NT2/D1 (cell line): ENCODE results near the gene DPP3.
"Not testable (repeated sequence)": the region's sequence is repeated elsewhere in the genome, so short reads cannot be mapped to it uniquely, and the experiment has no call there.

ENCODE experiments used
- SUZ12 ChIP-seq: IDR thresholded peaks from 2 replicates; pipeline ENCODE4 v1.6.1; 2011; ENCODE audit not compliant: insufficient read length, insufficient read depth; ENCODE audit errors: extremely low read depth
- YY1 ChIP-seq: IDR thresholded peaks from 2 replicates; pipeline ENCODE4 v1.6.1; 2011; ENCODE audit not compliant: insufficient read length, insufficient read depth
- ZNF274 ChIP-seq: IDR thresholded peaks from 2 replicates; pipeline ENCODE4 v1.6.1; 2011; ENCODE audit warnings: mild to moderate bottlenecking, low read depth, low read length

- not testable (repeated sequence) for TF ChIP-seq YY1, ZNF274, SUZ12
Measured at GRCh38 chr11:66440940-66441282, 39.3 kb upstream of the DPP3 start.
